HEK293 (cell line): ENCODE data around the gene GALNTL6.

Experiments
- CTCF ChIP-seq: fragments of 450-650 bp; formaldehyde crosslinking; IDR thresholded peaks from 2 replicates; pipeline ENCODE4 v1.5.1; 2016; ENCODE audit warnings: missing biosample characterization, missing genetic modification characterization
- MZF1 ChIP-seq: fragments of 450-650 bp; formaldehyde crosslinking; IDR thresholded peaks from 2 replicates; pipeline ENCODE4 v1.5.1; 2017; ENCODE audit warnings: missing biosample characterization, missing genetic modification characterization, borderline replicate concordance
- SETDB1 ChIP-seq: IDR thresholded peaks from one replicate; pipeline ENCODE4 v1.6.1; 2017; ENCODE audit warnings: mild to moderate bottlenecking, low read length, moderate library complexity, mixed read lengths; ENCODE audit not compliant: insufficient read length
- TRIM28 ChIP-seq: IDR thresholded peaks from 2 replicates; pipeline ENCODE4 v1.6.1; 2011; ENCODE audit warnings: low read length, control low read depth, borderline replicate concordance
- ZFHX2 ChIP-seq: fragments of 450-650 bp; formaldehyde crosslinking; conservative IDR thresholded peaks from 2 replicates; pipeline ENCODE4 v1.5.1; 2016; ENCODE audit warnings: missing biosample characterization, missing genetic modification characterization
- ZNF274 ChIP-seq, 2 experiments: fragments of 200-500 bp in 1 of 2; fragments of 450-650 bp in 1 of 2; sonication (Bioruptor generic) in 1 of 2; formaldehyde crosslinking in 1 of 2; IDR thresholded peaks; 2 replicates each; pipeline versions ENCODE4 v1.5.1 to v1.6.1; 2014 to 2016; ENCODE audit warnings: borderline replicate concordance in 1 of 2, inconsistent platforms in 1 of 2, low read length in 1 of 2, missing biosample characterization in 1 of 2, missing genetic modification characterization in 1 of 2
- ZNF664 ChIP-seq: fragments of 450-650 bp; formaldehyde crosslinking; IDR thresholded peaks from 2 replicates; pipeline ENCODE4 v1.5.1; 2016; ENCODE audit warnings: missing biosample characterization, missing genetic modification characterization

GRCh38 chr4:172938870-172939269 is 1125.7 kb downstream of the GALNTL6 start:
- TF ChIP-seq CTCF (no peak), MZF1 (tag by site-specific recombination) (no peak), SETDB1 (no peak), ZNF664 (no peak), ZNF274 (IDR thresholded peaks at IDR 0.05; ENCODE audit: low read length) (no peak), ZNF274 (tag by site-specific recombination; IDR thresholded peaks at IDR 0.05; ENCODE audit: borderline replicate concordance) (no peak), ZFHX2 (tag by site-specific recombination) (no peak), TRIM28 (no peak)
